Skeletal muscle satellite cell (primary cell): ENCODE results near the gene SHOX.

Experiments
- H3K27me3 ChIP-seq: 2 replicates; pipeline ENCODE4 v1.7.0; 2013; ENCODE audit warnings: low read length; ENCODE audit not compliant: control insufficient read depth, insufficient read depth
- H3K36me3 ChIP-seq: 2 replicates; pipeline ENCODE4 v1.7.0; 2013; ENCODE audit warnings: mild to moderate bottlenecking, control low read depth, low read length; ENCODE audit not compliant: insufficient read depth
- H3K4me1 ChIP-seq: 2 replicates; pipeline ENCODE4 v1.7.0; 2013; ENCODE audit warnings: low read length; ENCODE audit not compliant: control insufficient read depth, insufficient read depth
- H3K4me2 ChIP-seq: 2 replicates; pipeline ENCODE4 v1.7.0; 2013; ENCODE audit warnings: mild to moderate bottlenecking, low read length
- H3K4me3 ChIP-seq: 2 replicates; pipeline ENCODE4 v1.7.0; 2013; ENCODE audit warnings: low read length
- H3K9ac ChIP-seq: 2 replicates; pipeline ENCODE4 v1.7.0; 2013; ENCODE audit warnings: mild to moderate bottlenecking, low read depth, low read length, moderate library complexity
- H3K9me3 ChIP-seq: replicated peaks from 2 replicates; pipeline ENCODE4 v1.7.0; 2013; ENCODE audit warnings: mild to moderate bottlenecking, control low read depth, low read length

The SHOX gene

DNA sequence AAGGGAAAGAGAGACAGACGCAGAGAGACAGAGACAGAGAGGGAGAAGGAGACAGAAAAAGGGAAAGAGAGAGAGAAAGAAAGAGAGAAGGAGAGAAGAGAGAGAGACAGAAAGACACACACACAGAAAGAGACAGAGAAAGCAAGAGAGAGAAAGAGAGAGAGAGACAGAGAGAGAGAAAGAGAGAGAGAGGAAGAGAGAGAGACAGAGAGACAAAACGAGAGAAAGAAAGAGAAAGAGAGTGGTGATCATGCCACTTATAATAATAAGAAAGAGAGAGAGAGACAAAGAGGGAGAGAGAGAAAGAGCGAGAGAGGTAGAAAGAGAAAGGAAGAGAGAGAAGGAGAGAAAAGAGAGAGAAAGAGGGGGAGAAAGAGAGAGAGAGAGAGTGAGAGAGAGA, 51.4 kb downstream of the SHOX start:
- no peak overlapping the region for H3K4me2 ChIP-seq

DNA sequence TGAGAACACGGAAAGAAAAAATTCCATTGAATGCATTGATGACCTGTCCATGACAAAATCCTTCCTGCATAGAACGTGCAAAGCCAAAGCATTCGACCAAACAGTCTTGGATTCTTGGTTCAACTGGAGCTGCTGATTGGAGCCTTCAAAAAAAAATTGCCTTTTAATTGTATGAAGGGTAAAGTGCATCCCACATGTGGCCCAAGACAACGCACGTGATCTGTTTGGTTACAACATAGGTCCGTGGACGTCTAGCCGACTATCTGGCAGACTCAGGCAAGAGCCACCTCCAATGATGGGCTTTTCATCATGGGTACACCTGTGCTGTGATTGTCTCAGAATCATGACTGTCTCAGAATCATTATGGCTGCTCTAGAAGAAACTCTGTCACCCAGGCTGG, 52.3 kb downstream of the SHOX start:
- H3K9ac ChIP-seq: no peak overlapping the region
- no peak overlapping the region for H3K4me3 ChIP-seq
- H3K4me2 ChIP-seq: no peak overlapping the region
- H3K9me3 ChIP-seq: peaks cover 6% of the 10 kb centered on the region
- no peaks in the 10 kb centered on the region for H3K36me3 ChIP-seq
- H3K4me1 ChIP-seq: no peaks in the 10 kb centered on the region
- H3K27me3 ChIP-seq: no peaks in the 10 kb centered on the region

More for the DNA sequence above, 51.4 kb downstream of the SHOX start:
- H3K9me3 ChIP-seq: peaks cover 6% of the 10 kb centered on the region
- H3K27me3 ChIP-seq: no peaks in the 10 kb centered on the region
- no peak overlapping the region for H3K4me3 ChIP-seq
- no peaks in the 10 kb centered on the region for H3K36me3 ChIP-seq
- no peak overlapping the region for H3K9ac ChIP-seq
- no peaks in the 10 kb centered on the region for H3K4me1 ChIP-seq

DNA sequence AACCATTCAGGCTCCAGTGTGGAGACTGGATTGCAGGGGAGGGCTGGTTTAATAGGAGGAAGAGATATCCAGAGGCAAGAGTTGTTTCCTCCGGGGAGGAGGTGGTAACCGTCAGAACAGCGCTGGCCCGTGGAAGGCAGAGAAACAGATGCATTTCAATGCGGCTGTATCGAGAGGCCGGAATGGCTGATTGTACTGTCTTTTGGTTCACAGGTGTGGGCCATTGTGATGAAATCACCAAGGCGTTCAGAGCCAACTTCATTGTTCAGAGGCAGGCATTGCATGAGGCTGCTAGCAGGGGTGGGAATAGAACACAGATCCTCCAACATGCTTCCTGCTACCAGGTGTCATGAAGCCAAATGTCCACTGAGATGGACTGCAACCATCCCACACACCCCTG, 53.0 kb downstream of the SHOX start:
- no peak overlapping the region for H3K9ac ChIP-seq
- no peaks in the 10 kb centered on the region for H3K27me3 ChIP-seq
- no peaks in the 10 kb centered on the region for H3K36me3 ChIP-seq
- H3K4me1 ChIP-seq: no peaks in the 10 kb centered on the region
- no peak overlapping the region for H3K4me2 ChIP-seq
- H3K4me3 ChIP-seq: no peak overlapping the region
- peaks cover 6% of the 10 kb centered on the region for H3K9me3 ChIP-seq

DNA sequence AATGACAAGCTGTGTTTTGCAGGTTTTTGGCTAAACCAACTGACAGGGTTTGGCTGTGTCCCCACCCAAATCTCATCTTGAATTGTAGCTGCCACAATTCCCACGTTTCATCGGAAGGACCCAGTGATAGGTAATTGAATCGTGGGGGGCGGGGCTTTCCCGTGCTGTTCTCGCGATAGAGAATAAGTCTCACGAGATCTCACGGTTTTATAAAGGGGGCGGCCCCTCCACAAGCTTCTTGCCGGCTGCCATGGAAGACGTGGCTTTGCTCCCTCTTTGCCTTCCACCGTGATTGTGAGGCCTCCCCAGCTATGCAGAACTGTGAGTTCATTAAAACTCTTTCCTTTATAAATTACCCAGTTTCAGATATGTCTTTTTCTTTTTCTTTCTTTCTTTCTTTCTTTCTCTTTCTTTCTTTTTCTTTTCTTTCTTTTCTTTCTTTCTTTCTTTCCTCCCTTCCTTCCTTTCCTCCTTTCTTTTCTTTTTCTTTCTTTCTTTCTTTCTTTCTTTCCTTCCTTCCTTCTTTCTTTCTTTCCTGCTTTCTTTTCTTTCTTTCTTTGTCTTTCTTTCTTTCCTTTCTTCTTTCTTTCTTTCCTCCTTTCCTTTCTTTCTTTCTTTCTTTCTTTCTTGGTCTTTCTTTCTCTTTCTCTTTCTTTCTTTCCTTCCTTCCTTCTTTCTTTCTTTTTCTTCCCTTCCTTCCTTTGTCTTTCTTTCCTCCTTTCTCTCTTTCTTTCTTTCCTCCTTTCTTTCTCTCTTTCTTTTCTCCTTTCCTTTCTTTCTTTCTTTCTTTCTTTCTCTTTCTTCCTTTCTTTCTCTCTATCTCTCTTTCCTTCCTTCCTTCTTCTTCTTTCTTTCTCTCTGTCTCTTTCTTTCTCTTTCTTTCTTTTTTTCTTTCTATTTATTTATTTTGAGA, 54.8 kb downstream of the SHOX start:
- Histone ChIP-seq H3K4me2 (no peak overlapping the region), H3K27me3 (no peaks in the 10 kb centered on the region), H3K9ac (no peak overlapping the region), H3K9me3 (peaks cover 7% of the 10 kb centered on the region), H3K4me1 (no peaks in the 10 kb centered on the region), H3K4me3 (no peak overlapping the region), H3K36me3 (no peaks in the 10 kb centered on the region)

DNA sequence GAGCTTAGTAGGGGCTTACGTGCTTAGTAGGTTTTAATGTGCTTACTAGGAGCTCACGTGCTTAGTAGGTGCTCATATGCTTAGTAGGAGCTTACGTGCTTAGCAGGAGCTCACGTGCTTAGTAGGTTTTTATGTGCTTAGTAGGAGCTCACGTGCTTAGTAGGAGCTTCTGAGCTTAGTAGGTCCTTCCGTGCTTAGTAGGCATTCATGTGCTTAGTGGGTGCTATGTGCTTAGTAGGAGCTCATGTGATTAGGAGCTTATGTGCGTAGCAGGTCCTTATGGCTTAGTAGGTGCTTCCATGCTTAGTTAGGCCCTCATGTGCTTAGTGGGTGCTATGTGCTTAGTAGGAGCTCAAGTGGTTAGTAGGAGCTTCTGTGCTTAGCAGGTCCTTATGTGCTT, 59.4 kb downstream of the SHOX start:
- Histone ChIP-seq H3K27me3 (no peaks in the 10 kb centered on the region), H3K36me3 (no peaks in the 10 kb centered on the region), H3K9ac (no peak overlapping the region), H3K4me1 (no peaks in the 10 kb centered on the region), H3K4me2 (no peak overlapping the region), H3K4me3 (no peak overlapping the region), H3K9me3 (peaks cover 7% of the 10 kb centered on the region)

DNA sequence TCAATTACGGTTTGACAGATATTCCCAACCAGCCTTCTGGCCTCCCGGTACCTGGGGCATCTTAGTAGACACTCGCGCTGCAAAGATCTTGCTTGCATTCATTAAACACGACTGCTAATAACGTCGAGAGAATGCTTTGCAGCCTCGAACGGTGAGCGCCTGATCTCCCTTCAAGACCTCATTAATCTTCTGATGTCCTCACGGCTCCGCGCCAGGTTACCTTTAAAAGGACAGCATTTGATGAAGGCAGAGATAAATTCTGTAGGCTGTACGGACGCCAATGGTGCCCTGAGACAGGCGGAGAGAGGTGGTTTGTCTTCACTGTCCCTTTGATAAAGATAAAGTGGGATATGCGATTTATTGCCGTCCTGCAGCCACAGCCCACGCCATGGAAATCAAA, 64.2 kb downstream of the SHOX start:
- Histone ChIP-seq H3K9me3 (peaks cover 3% of the 10 kb centered on the region), H3K27me3 (no peaks in the 10 kb centered on the region), H3K9ac (no peak overlapping the region), H3K4me1 (no peaks in the 10 kb centered on the region), H3K36me3 (no peaks in the 10 kb centered on the region), H3K4me3 (no peak overlapping the region), H3K4me2 (no peak overlapping the region)

DNA sequence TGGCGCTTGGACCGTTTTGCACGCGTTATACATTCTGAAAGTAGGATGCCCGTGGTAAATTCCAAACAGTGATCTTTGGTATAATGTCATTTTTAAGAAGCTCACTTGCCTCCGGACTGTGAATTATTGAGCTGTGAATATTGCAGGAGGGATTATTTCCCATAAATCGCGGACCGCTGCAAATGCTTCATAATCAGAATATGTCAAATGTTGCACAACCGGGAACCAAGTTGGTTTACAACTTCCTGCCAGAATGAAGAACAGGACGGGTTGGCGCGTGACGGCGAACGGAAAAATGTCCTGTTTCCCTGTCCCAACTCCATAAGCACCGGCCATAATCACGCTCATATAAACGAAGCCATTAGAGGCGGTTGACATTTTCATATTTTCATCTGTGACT, 67.6 kb downstream of the SHOX start:
- Histone ChIP-seq H3K4me2 (no peak overlapping the region), H3K9ac (no peak overlapping the region), H3K27me3 (no peaks in the 10 kb centered on the region), H3K36me3 (no peaks in the 10 kb centered on the region), H3K4me3 (no peak overlapping the region), H3K9me3 (peaks cover 11% of the 10 kb centered on the region), H3K4me1 (no peaks in the 10 kb centered on the region)

DNA sequence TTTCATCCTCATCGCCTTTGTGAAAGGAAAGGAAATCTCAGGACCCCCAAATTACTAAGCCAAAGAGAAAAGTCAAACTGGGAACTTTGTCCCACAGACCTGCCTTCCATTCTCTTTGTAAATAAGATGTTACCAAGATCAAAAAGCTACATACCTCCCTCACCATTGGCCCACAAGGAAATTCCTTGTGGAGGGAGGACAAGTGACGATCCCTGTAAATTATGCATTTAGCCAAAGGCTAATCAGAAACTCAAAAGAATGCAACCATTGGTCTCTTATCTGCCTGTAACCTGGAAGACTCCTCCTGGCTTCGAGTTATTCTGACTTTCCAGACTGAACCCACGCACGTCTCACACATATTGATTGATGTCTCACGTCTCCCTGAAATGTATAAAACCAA, 70.3 kb downstream of the SHOX start:
- Histone ChIP-seq H3K36me3 (no peaks in the 10 kb centered on the region), H3K9ac (no peak overlapping the region), H3K4me1 (no peaks in the 10 kb centered on the region), H3K4me3 (no peak overlapping the region), H3K4me2 (no peak overlapping the region), H3K27me3 (no peaks in the 10 kb centered on the region), H3K9me3 (peaks cover 13% of the 10 kb centered on the region)

DNA sequence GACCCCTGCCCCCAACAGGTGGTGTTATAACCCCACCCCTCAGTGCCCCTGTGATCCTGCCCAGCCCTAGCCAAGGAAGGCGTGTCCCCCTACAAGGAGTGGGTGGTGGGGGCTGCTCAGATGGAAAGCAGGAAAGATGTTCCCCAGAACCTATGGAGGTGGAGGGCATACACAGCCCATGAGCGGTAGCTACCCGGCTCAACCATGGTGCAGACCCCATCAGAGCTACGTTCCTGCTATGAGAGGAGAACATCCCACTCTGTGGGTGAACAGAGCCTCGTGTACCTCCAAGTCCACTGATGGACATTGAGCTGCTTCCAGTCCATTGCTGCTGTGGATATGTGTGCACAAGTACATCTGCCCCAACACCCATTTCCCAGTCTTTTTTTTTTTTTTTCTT, 71.1 kb downstream of the SHOX start:
- no peaks in the 10 kb centered on the region for H3K27me3 ChIP-seq
- H3K4me1 ChIP-seq: no peaks in the 10 kb centered on the region
- H3K9ac ChIP-seq: no peak overlapping the region
- H3K4me2 ChIP-seq: no peak overlapping the region
- H3K9me3 ChIP-seq: peaks cover 13% of the 10 kb centered on the region
- no peak overlapping the region for H3K4me3 ChIP-seq
- no peaks in the 10 kb centered on the region for H3K36me3 ChIP-seq

DNA sequence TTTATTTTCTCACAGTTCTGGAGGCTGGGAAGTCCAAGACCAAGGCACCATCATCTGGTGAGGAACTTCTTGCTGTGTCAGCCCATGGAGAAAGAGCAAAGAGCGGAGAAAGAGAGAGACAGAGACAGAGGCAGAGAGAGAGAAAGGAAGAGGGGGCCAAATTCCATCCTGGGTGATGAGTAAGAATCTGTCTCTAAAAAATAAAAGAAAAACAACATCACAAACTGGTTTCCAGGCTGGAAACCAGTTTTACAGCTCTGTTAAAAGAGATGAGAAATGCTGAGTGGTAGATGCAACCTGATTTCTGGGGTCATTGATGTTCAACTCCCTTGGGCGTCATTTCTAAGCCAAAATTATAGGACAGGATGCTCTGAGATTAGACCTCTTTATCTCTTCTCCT, 72.9 kb downstream of the SHOX start:
- H3K4me3 ChIP-seq: no peak overlapping the region

DNA sequence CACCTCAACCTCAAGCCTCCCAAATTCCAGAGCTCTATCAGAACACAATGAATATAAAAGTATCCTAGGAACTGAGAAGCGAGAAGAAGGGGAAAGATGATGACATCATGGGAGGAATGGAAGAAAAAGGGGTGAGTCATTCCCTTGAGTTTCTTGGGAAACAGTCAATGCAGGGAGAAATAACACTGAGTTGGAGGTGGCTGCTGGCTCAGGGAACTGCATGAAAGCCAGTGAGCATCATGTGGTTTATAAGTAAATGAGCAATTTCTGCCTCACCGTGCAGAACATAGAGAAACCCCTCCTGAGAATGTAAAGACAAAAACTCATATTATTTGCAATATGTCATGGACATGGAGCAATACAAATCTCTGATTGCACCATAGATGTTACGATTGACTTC, 73.3 kb downstream of the SHOX start:
- Histone ChIP-seq H3K27me3 (no peaks in the 10 kb centered on the region), H3K9me3 (peaks cover 18% of the 10 kb centered on the region), H3K4me3 (no peak overlapping the region), H3K9ac (no peak overlapping the region), H3K4me1 (no peaks in the 10 kb centered on the region), H3K4me2 (no peak overlapping the region), H3K36me3 (no peaks in the 10 kb centered on the region)

More for the DNA sequence above, 72.9 kb downstream of the SHOX start:
- H3K9me3 ChIP-seq: peaks cover 18% of the 10 kb centered on the region
- H3K4me1 ChIP-seq: no peaks in the 10 kb centered on the region
- H3K9ac ChIP-seq: no peak overlapping the region
- H3K4me2 ChIP-seq: no peak overlapping the region
- H3K36me3 ChIP-seq: no peaks in the 10 kb centered on the region
- H3K27me3 ChIP-seq: no peaks in the 10 kb centered on the region
